GM10266 (cell line): ENCODE results near the gene NUP37.

ENCODE experiments used
- DNase-seq: peaks from one replicate; pipeline ENCODE4 v3.0.0; 2012; ENCODE audit errors: extremely low spot score
- TF ChIP-seq, protein P1 (sequence below): IDR thresholded peaks from 2 replicates; pipeline ENCODE4 v1.5.1; 2012; ENCODE audit warnings: mild to moderate bottlenecking, low read depth; ENCODE audit not compliant: control insufficient read depth, insufficient read depth; ENCODE audit errors: missing control alignments

The NUP37 gene

DNA sequence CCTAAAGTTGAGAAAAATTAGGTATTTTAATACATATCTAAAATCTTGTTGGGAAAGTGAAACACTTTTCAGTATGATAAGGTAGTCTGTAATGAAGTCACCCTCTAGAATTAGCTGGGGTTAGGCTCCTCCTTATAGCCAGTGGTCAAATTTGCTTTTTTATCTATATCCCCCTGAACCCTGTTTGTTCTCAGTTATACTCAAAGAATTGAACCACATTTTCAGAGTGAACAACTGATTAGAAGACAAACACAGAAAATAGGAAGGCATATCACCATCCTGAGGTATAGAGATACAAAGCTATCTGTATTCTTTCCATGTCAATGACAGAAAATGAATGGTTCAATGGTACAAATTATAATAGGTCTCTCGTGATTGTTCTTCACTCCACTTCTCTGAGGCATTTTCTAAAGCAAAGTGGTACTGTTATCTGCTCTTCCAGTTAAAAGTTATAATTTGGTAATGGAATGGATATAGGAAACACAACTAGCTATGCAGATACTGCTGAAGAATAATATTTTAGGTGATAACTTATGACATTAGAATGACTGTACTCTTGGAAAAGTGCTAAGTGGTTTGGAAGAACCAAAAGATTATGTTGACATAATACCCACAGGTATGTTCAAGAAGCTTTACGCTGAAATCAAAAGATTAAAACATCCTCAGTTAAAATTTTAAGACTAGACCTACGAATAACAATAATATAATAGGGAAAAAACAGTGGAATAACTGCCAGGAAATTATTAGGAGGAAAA lies 85.7 kb downstream of the NUP37 start:
- DNase-seq: no peak
- TF ChIP-seq, protein P1, sequence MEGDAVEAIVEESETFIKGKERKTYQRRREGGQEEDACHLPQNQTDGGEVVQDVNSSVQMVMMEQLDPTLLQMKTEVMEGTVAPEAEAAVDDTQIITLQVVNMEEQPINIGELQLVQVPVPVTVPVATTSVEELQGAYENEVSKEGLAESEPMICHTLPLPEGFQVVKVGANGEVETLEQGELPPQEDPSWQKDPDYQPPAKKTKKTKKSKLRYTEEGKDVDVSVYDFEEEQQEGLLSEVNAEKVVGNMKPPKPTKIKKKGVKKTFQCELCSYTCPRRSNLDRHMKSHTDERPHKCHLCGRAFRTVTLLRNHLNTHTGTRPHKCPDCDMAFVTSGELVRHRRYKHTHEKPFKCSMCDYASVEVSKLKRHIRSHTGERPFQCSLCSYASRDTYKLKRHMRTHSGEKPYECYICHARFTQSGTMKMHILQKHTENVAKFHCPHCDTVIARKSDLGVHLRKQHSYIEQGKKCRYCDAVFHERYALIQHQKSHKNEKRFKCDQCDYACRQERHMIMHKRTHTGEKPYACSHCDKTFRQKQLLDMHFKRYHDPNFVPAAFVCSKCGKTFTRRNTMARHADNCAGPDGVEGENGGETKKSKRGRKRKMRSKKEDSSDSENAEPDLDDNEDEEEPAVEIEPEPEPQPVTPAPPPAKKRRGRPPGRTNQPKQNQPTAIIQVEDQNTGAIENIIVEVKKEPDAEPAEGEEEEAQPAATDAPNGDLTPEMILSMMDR: no peak

DNA sequence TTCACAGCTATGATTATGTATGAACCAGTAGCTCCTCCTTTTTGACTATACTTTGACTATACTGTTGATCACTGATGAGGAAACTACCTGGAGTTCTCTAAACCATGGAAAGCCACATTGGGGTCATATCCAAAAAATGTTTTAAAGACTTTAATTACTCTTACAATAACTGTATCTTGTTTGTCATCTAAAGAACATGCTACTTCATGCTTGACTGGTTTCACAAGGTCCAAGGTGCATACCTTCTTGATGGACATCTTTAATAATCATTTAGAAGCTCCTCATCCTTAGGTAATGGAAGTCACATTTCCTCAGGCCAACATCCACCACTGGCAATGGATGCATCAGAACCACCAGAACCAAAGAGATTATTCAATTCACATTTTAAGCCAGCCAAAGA lies 88.1 kb downstream of the NUP37 start:
- DNase-seq: no peak
- TF ChIP-seq, protein P1: no peak

DNA sequence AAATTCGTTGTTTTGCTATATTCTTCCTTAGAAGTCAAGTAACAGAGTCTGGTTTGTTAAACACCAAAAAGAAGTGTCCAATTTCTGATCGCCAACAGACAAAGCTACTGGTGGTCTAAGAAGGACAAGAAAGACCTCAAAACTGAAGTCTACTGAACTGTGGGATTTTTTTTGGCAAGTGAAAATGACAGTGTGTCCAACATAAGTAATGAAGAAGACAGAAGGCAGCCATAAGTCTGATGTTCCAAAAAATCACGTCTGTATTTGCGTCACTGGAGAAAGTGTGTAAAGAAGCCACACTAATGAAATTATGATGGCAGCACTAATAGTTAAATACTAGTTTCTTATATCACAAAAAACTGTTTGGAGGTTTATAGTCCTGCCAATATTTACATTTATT lies 90.8 kb downstream of the NUP37 start:
- no peak for DNase-seq
- TF ChIP-seq, protein P1: no peak

DNA sequence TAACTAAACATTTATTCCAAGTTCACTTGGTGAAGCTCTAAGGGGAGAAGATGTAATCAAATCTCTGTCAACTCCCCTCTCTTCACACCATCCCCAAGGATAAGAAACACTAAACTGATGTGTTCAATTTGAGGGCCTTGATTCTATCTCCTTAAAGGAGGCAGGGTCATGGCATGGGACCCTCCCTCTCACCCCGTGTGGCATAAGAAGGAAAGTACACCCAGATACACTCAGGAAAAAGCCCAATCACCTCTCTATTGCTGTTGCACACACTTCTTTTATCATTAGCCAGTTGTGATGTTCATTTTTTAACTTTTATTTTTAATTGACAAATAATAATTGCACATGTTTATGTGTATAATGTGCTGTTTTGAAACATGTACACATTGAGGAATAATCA lies 93.2 kb downstream of the NUP37 start:
- no peak for DNase-seq
- TF ChIP-seq, protein P1: no peak

DNA sequence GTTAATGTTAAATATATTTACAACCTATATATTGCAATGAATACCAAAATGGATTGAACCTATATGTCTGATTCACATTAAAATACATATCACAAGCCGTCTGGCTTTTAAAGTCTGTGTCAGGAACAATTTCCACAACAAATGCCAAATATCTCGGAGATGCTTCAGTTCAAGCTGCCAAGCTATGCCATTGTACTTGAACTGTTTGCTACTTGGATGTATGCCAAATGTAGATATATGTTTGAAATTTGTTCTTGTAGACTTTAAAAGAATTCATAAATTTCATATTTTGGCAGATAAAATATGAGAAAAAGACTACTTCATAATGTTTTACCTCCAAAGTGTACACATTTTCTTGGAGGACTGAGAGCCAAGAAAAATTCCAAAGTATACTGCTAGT lies 95.1 kb downstream of the NUP37 start:
- no peak for DNase-seq
- TF ChIP-seq, protein P1: no peak

DNA sequence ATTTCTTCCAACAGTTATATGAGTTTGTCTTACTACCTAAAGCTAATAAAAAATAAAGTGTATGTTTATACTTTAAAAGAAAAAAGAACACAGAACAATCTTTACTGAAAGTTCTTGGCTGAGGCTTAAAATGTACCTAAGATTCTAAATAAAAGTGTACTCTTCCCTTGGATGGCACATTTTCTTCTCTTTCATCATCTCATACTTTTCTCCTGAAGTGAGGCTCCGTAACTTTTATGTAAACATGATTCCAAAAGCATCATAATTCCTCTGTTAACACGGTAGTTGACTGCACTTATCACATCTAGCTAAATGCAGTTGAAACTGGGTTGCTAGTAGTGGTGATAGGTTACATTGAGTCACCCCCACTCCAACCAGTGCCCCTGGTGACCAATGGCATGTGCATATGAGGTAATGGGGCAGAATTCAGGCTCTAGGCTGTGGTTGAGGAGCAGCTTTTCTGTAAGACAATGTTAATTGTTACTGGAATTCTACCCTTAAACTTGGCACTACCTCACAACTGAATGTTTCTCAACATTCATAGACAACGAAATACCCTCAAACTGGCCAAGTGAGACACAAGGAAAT lies 96.5 kb downstream of the NUP37 start:
- TF ChIP-seq, protein P1: no peak
- no peak for DNase-seq
